T-helper 2 cell treated with Interferon-gamma antibody and Interleukin-4, amounts not matched to agents 100 ng/mL and 5 ng/mL, for 36 hours (primary cell): ENCODE measurements around the gene CST8. TPM values are rescaled to one million over a fixed set of nuclear protein-coding genes. Genes with fewer than 3 reads are reported as not detected.

Experiments
- intact Hi-C: fragments of 100-400 bp; cut with micrococcal nuclease; formaldehyde crosslinking; loops from one replicate; pipeline ENCODE4 v1.15.1; 2023
- total RNA-seq: library from RNA; stranded (reverse); gene quantifications from 2 replicates; pipeline ENCODE4 v1.2.3, GENCODE V29; 2022

Gene CST8
- total RNA-seq, 1 donor from 2014 or later: not detected

DNA sequence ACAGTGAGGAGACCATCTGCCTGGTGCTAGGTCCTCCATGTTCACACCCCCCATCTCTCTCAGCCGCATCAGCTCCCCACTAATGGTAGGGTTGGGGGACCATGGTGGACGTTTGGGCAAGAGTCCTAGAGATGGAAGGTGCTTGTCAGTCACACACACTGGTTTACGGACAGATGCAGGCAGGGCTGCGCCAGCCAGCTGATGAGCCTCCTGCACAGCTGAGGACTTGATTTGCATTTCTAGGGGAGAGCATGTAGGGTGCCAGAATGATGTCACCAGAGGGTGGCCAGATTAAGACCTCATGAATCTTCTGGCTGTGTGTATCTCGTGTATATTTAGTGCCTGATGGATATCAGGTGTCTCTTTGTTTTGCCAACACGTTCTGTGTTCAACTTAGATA lies 28.6 kb downstream of the CST8 start:
- intact Hi-C loops: no loop called here

DNA sequence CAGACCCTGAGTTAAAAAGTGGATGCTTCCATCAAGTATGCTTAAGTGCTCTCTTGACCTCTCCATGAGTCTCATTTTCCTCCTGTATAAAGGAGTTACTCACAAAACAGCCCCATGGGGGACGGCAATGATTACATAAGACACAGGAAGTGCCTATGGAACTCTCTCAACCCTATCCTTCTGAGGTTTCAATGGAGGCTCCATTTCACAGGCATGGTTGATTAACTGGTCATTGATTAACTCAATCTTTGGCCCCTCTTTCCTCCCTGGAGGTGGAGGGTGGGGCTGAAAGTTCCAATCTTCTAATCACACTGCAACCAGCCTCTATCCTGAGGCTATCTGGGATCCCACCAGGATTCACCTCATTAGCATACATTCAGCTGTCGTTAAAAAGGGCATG lies 29.3 kb downstream of the CST8 start:
- intact Hi-C loops: no loop called here

DNA sequence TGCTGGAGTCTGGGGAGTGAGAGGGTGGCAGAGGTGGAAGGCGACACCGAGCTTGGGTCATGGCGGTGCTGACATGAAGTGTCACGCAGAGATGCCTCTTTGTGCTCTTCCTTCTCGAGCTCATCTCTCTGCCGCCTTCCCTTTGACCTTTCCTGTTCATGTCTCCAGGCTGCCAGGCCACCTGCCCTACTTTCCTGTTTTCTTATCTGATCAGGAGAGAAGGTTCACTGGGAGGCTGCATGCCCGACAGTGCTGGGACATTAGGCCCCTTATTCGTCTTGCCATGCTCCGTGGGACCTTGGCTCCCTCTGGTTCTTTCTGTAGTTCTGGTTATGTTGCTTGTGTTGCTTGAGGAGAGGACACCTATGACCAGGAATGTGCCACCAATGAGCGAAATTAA lies 33.2 kb downstream of the CST8 start:
- intact Hi-C loops: no loop called here

DNA sequence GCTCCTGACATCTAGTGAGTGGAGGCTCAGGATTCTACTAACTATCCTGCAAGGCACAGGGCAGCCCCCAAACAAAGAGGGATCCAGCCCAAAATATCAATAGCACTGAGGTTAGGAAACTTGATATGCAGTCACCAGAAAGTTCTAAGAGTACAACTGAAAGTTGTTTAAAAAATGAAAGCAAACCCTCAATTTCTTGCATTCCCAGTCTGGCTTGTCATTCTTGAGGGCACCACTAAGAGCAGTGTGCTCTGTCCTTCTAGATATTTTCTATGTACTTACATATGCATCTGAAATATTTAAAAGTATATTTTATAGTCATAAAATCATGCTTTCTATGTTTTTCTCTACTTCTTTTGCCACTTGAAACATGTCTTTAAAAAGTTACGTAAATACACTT lies 35.9 kb downstream of the CST8 start:
- intact Hi-C loops: no loop called here

DNA sequence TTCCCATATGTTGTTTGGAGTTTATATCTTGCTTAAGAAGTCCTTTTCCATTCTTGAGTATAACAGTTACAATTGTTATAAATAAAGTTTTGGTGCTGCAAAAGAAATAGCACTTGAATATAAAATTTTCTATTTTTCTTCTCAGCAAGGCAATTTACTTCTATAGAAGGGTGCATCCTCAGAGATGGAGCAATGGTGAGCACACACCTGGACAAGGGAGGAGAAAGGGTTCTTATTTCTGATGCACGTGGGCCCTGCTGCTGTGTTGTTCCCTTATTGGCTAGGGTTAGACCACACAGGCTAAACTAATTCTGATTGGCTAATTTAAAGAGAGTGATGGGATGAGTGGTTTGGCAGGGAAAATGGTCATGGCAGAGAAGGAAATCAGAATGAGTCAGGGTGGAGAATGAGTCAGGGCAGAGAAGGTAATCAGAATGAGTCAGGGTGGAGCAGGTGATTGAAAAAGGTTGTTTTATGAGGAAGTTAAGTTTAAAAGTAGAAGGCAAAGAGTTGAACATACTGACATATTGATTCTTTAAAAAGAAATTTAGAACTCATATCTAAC lies 38.0 kb downstream of the CST8 start:
- intact Hi-C loops: no loop called here

DNA sequence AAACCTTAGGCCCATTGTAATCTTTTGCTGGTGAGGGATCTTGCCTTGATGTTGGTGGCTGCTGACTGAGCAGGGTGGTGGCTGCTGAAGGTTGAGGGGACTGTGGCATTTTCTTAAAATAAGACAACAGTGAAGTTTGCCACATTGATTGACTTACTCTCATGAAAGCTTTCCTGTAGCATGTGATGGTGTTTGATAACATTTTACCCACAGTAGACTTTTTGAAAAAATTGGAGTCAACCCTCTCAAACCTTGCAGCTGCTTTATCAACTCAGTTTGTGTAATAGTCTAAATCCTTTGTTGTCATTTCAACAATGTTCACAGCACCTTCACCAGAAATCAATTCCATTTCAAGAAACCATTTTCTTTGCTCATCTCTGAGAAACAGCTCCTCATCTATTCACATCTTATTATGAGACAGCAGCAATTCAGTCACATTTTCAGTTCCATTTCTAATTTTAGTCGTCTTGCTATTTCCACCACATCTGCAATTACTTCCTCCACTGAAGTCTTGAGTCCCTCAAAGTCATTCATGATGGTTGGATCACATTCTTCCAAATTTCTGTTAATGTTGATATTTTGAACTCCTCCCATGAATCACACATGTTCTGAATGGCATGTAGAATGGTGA lies 40.1 kb downstream of the CST8 start:
- intact Hi-C loops: no loop called here

DNA sequence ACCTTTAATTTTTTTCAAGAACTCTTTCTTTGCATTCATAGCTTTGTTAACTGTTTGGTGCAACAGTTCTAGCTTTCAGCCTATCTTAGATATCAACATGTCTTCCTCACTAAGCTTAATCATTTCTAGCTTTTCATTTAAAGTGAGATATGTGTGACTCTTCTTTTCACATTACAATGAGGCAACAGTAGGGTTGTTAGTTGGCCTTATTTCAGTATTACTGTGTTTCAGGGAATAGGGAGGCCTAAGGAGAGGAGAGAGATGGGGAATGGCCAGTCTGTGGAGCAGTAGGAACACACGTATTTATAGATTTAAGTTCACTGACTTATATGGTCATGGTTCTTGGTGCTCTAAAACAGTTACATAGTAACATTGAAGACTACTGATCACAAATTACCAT lies 41.6 kb downstream of the CST8 start:
- intact Hi-C loops: no loop called here

DNA sequence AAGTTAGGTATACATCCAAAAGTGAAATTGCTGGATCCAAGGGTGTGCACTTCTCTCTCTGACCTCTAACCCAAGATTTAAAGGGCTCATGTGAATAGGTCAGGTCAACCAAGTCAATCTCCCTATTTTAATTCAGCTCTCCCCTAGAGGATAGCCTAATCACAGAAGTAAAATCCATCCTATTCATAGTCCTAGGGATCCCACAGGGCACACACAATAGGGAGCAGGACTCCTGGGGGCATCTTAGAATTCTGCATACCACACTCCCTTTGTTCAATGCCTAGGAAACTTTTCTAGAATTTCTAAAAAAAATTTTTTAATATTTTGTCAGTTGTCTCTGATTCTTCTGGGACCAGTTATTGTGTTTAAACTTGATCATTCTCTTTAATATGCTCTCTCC lies 42.2 kb downstream of the CST8 start:
- intact Hi-C loops: no loop called here

DNA sequence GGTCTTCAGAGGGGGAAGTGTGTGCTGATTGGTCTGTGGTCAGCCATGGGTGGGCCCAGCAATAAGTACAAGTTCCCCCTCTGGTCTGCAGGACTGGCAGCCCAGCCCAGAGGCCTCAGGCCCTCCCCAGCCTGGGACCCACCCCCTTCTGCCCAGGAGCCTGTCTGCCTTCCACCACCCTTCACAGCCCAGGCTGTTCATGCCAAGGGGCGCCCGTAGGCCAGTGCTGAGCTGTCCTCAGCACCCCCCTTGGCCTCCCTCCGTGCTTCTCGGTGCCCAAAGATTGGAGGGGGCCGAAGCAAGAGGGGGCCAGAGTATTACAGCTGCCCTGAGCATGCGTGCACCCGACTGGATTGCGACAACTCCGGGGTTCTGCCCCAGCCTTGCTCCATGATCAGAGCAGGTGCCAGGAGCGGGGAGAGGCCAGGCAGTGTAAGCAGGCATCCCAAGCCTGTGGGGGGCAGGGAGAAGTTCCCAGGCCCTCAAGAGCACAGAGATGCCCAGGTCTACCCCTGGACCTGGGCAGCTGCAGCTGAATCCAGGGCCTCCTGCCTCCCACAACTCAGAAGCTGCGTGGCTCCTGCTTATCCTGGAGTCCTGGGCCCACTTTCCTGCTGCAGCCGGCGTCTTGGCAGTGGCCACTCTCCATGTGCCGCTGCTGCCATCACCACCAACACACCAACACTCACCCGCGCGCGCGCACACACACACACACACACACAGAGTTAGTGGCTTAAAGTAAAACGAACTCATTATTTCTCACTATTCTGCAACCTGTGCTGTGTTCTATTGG lies 44.1 kb downstream of the CST8 start:
- intact Hi-C loops: no loop called here

DNA sequence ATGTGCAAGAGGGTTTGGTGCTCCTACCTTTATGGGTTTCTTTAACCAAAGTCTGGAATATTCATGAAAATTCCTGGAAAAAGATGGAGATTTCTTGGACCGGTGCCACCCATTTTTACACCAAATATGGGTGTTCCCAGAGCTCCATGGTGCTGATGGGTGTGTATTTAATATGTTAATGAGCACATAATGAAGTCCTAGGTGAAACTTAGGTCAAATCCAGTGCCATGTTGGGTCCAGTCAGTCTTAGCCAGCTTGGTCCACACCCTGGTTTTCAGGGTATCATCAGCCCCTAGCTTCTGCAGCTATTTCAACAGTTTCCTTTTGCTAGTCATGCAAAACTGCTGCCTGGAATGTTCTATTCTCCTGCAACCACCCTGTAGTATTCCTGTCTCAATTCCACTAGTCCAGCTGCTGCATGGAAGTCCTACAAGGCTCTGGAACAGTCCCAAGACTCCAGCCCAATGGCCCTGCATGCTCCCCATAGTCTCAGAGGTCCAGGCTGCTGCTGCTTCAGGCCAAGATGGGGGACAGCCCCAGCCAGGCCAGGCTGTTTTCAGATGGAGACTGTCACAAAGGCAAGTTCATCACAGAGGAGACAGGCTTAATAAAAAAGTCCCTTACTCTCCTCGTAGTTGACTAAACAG lies 45.5 kb downstream of the CST8 start:
- intact Hi-C loops: no loop called here

DNA sequence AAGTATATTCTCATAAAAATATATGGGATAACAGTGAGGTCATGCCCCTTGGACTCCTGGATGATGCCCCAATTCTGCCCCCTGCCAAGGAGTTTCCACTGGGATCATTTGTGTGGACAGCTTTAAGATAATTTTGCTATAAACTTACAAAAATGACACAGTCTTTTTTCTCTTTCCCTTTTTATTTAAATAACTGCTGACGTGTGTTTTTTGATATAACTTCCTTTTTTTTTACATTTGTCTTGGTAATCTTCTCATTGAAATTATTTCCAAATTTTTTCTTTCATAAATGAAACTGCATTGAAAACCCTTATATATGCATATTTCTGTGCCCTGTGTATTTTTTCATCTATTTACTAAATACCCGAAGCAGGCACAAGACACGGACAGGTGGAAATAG lies 46.1 kb downstream of the CST8 start:
- intact Hi-C loops: no loop called here

DNA sequence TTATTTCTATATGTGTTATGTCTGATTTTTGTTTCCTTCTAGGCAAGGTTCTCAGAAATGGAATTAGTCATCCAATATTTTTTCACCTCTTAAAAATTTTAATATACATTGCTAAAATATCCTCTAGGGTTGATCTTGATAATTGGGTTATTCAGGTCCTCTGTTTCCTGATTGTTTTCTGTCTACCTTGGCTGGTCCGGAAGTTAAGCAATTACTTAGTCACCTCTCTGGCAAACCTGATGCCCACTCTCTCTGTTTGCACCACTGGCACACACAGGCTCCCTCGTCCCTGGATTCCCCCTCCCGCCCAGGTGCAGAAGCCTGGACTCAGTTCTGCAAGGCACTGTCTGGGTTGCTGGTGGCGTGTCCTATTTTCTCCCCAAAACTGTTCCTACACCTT lies 49.7 kb downstream of the CST8 start:
- intact Hi-C loops: no loop called here

DNA sequence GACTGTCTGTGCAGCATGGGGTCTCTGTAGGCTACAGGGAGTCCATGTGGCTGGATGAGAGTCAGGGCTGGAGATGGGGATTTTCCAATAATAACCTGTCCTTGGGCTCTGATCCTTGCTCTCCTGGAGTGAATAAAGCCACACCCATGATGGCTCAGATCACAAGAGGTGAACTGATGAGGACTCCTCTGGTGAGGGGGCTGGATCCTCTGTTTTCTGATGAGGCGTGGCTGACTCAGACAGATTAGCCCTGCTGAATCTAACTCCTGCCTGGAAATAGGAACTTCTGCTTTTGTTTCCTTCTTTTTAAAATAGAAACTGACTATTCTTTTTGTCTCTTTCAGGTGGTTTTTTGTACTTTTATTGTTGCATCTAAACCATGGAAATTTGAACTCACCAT lies 50.4 kb downstream of the CST8 start:
- intact Hi-C loops: no loop called here

DNA sequence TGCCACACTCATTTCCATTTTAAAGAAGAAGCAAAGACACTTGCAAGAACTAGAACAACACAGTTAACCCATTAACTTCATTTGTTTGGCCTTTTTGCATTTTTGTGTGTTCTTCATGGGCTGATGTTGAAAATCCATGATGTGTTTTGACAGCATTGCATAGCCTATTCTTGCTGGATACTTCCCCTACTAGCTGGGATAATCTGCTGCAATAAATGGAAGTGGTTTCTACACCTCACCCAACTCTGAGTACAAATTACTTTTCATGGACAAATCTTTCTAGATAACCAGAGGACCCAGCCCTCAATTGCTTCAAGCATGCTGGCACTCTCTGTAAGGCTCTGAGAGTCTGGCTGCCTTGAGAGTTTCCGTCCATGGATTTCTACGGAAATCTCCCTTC lies 50.9 kb downstream of the CST8 start:
- intact Hi-C loops: no loop called here

DNA sequence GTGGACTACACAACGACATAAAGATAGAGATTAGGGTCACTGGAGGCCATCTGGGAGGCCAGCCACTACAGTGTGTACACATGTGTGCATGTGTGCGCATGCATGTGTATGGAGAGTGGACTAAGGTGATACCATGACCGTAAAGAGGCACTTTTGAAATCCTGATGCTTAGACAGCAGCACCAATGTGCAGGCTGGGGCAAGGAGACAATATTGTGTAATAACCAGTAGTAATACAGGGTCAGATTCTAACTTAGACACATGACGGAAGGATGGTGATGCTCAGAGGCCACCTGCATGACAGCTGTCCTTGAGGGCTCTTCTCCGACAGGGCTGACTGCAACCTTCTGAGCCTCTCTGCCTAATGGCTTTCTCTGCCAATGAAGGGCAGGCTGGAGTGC lies 51.9 kb downstream of the CST8 start:
- intact Hi-C loops: no loop called here

DNA sequence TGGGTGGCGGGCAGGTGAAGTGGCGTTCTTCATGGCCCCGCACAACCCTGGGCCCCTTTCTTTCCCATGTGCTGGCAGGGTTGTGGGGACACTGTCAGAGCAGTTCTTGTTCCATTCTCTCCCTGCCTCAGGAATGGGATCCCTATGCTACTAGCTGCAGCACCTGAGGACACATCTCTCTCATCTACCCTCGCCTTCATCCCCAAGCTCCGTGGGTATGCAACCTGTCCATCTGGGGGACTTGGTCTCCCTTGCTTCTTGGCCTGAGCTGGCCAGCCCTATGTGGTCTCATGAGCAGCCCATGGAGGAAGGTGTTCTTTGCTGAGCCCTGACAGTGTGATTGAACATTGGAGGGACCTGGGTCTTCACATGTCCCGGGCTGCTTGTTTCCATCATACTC lies 53.2 kb downstream of the CST8 start:
- intact Hi-C loops: no loop called here

Other genes with a start within 250 kb of the CST8 start
- 34.2 and 35.1 TPM in 2 replicates for gene NXT1, start 140.3 kb upstream of the CST8 start, total RNA-seq
- gene GZF1, start 128.9 kb upstream of the CST8 start, total RNA-seq: 14.3 and 15.1 TPM in 2 replicates
- 11.9 and 12.2 TPM in 2 replicates for gene NAPB, start 69.6 kb upstream of the CST8 start, total RNA-seq
- gene CSTL1, start 51.4 kb upstream of the CST8 start, total RNA-seq: not detected in 2 replicates
- not detected in 2 replicates for gene CST11, start 38.2 kb upstream of the CST8 start, total RNA-seq
- not detected in 2 replicates for gene CST9L, start 77.4 kb downstream of the CST8 start, total RNA-seq
- not detected in 2 replicates for gene CST9, start 114.8 kb downstream of the CST8 start, total RNA-seq
- 1.8 and 2.5 TPM in 2 replicates for gene CST3, start 146.8 kb downstream of the CST8 start, total RNA-seq
- gene CST4, start 197.9 kb downstream of the CST8 start, total RNA-seq: not detected in 2 replicates